Astrocyte (in vitro differentiated cells and primary cell): ENCODE measurements around the gene FRY.

Experiments
- CTCF ChIP-seq: IDR thresholded peaks from 2 replicates; pipeline ENCODE4 v1.5.1; 2011; ENCODE audit warnings: low read depth, mild to moderate bottlenecking, inconsistent platforms, low read length, moderate library complexity; ENCODE audit not compliant: insufficient read depth
- EZH2 ChIP-seq: IDR thresholded peaks from 2 replicates; pipeline ENCODE4 v1.6.1; 2012; ENCODE audit warnings: mild to moderate bottlenecking, low read length, inconsistent platforms; ENCODE audit not compliant: insufficient read depth

GRCh38 chr13:32305646-32306045 lies 274.1 kb downstream of the FRY start:
- TF ChIP-seq CTCF, result no peak
- TF ChIP-seq EZH2, result no peak
